Breast epithelium (tissue), 3 donors: ENCODE results near the gene ATAD3B.
"Not testable (repeated sequence)": the region's sequence is repeated elsewhere in the genome, so short reads cannot be mapped to it uniquely, and the experiment has no call there.

Experiments
- CTCF ChIP-seq, 3 donors: fragments of 450-650 bp; IDR thresholded peaks; one replicate each; pipeline ENCODE4 v1.5.1; 2016 to 2017; ENCODE audit warnings: antibody characterized with exemption in 3 of 3, mild to moderate bottlenecking in 3 of 3, moderate library complexity in 3 of 3
- POLR2A ChIP-seq: fragments of 450-650 bp; IDR thresholded peaks from one replicate; pipeline ENCODE4 v1.6.1; 2016; ENCODE audit warnings: antibody characterized with exemption, mild to moderate bottlenecking, moderate library complexity

- not testable (repeated sequence) for TF ChIP-seq CTCF (IDR thresholded peaks at IDR 0.05); POLR2A
These were observed 11.9 kb upstream of the ATAD3B start for GRCh38 chr1:1459711-1460110.
